ENCODE data around the gene NR2F2.

The NR2F2 gene

GRCh38 chr15:96344060-96344705 is 13.7 kb downstream of the NR2F2 start:
- DNase-seq: no peak

- DNase-seq: no peak
Observed at GRCh38 chr15:96344706-96345559, 14.4 kb downstream of the NR2F2 start.

- DNase-seq: no peak
Observed at GRCh38 chr15:96345560-96346399, 15.3 kb downstream of the NR2F2 start.

- DNase-seq: no peak
Observed at GRCh38 chr15:96346409-96346970, 16.0 kb downstream of the NR2F2 start.

GRCh38 chr15:96347181-96348111 is 16.9 kb downstream of the NR2F2 start:
- no peak for DNase-seq

- no peak for DNase-seq
Observed at GRCh38 chr15:96348112-96349027, 17.9 kb downstream of the NR2F2 start.

GRCh38 chr15:96349034-96349856 is 18.7 kb downstream of the NR2F2 start:
- DNase-seq: no peak

- no peak for DNase-seq
Observed at GRCh38 chr15:96349857-96350720, 19.6 kb downstream of the NR2F2 start.

- DNase-seq: no peak
Observed at GRCh38 chr15:96350934-96351724, 20.6 kb downstream of the NR2F2 start.

GRCh38 chr15:96351761-96352603 is 21.5 kb downstream of the NR2F2 start:
- no peak for DNase-seq

GRCh38 chr15:96352604-96353405 is 22.3 kb downstream of the NR2F2 start:
- no peak for DNase-seq

GRCh38 chr15:96353416-96353929 is 23.0 kb downstream of the NR2F2 start:
- no peak for DNase-seq

- no peak for DNase-seq
Observed at GRCh38 chr15:96353930-96354730, 23.6 kb downstream of the NR2F2 start.

GRCh38 chr15:96354731-96355567 is 24.4 kb downstream of the NR2F2 start:
- no peak for DNase-seq
